Effector memory CD4-positive, alpha-beta T cell (primary cell): Measurements from ENCODE around the gene PDLIM7.

Experiments
- DNase-seq, 3 donors: peaks; one replicate each; pipeline ENCODE4 v3.0.0-alpha.2; 2020
- H3K27ac ChIP-seq: 2 replicates; pipeline ENCODE4 v1.7.0; 2013; ENCODE audit warnings: mild to moderate bottlenecking, low read length, moderate library complexity; ENCODE audit not compliant: insufficient read depth, poor library complexity, severe bottlenecking
- H3K27me3 ChIP-seq: replicated peaks from 2 replicates; pipeline ENCODE4 v1.7.0; 2013; ENCODE audit warnings: mild to moderate bottlenecking, low read length; ENCODE audit not compliant: insufficient read depth, control insufficient read depth, poor library complexity, severe bottlenecking
- H3K36me3 ChIP-seq: 2 replicates; pipeline ENCODE4 v1.7.0; 2013; ENCODE audit warnings: mild to moderate bottlenecking, low read length, moderate library complexity; ENCODE audit not compliant: control insufficient read depth, insufficient read depth
- H3K4me1 ChIP-seq: 2 replicates; pipeline ENCODE4 v1.7.0; 2013; ENCODE audit warnings: low read length, mild to moderate bottlenecking; ENCODE audit not compliant: control insufficient read depth, insufficient read depth, poor library complexity, severe bottlenecking
- H3K4me3 ChIP-seq: 2 replicates; pipeline ENCODE4 v1.7.0; 2013; ENCODE audit warnings: low read length, low read depth, mild to moderate bottlenecking; ENCODE audit not compliant: insufficient read depth, poor library complexity, severe bottlenecking
- H3K9me3 ChIP-seq: 2 replicates; pipeline ENCODE4 v1.7.0; 2013; ENCODE audit warnings: mild to moderate bottlenecking, low read length, moderate library complexity; ENCODE audit not compliant: control insufficient read depth

The PDLIM7 gene

DNA sequence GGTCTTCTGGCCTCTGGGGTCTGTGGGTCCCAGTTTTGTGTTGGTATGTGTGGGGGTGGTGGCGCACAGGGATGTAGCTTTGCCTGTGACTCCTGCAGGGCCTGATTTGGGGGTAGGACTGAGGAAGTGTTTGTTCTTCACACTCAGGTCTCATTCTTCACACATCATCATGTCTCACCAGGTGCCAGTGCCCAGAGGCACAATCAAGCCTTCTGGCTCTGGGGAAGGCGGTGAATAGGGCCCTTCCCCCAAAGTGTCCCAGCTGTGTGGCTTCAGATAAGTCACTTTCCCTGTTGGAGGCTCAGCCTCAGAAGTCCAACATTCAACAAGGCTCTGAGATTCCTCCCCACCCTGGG lies 29.1 kb downstream of the PDLIM7 start:
- no peak for DNase-seq
- Histone ChIP-seq H3K36me3 (no peaks in the 10 kb centered on the region), H3K27ac (no peak overlapping the region), H3K4me1 (peaks cover 10% of the 10 kb centered on the region), H3K27me3 (no peaks in the 10 kb centered on the region), H3K9me3 (no peaks in the 10 kb centered on the region), H3K4me3 (no peak overlapping the region)

DNA sequence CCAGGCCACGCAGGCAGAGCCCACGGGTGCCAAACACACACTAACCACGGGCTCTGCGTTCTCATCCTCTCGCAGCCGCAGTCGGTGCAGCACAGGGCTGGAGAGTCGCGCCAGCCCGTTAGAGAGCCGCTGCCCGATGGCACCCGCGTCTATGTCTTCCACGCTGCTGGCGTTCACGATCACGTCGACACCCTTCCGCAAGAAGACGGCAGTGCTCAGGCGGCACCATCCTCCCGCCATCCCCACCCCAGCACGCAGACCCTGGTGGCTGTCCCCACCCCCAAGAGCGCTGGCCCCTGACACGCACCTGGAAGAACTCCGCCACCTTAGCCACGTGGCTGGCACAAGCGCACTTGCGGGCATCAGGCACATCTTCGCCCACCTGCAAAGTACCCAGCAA lies 30.0 kb downstream of the PDLIM7 start:
- H3K9me3 ChIP-seq = no peaks in the 10 kb centered on the region
- H3K4me1 ChIP-seq = peaks cover 7% of the 10 kb centered on the region
- DNase-seq = no peak
- no peak overlapping the region for H3K27ac ChIP-seq
- no peak overlapping the region for H3K4me3 ChIP-seq
- no peaks in the 10 kb centered on the region for H3K36me3 ChIP-seq
- H3K27me3 ChIP-seq = no peaks in the 10 kb centered on the region

GRCh38 chr5:177466861-177467260 lies 30.5 kb downstream of the PDLIM7 start:
- Histone ChIP-seq H3K27me3 (no peaks in the 10 kb centered on the region), H3K36me3 (no peaks in the 10 kb centered on the region), H3K27ac (no peak overlapping the region), H3K4me3 (no peak overlapping the region), H3K4me1 (peaks cover 5% of the 10 kb centered on the region), H3K9me3 (no peaks in the 10 kb centered on the region)
- no peak for DNase-seq

GRCh38 chr5:177465044-177465443 lies 32.4 kb downstream of the PDLIM7 start:
- Histone ChIP-seq H3K36me3 (no peaks in the 10 kb centered on the region), H3K4me3 (no peak overlapping the region), H3K9me3 (no peaks in the 10 kb centered on the region)

GRCh38 chr5:177462021-177462670 lies 35.3 kb downstream of the PDLIM7 start:
- no peak for DNase-seq
- Histone ChIP-seq H3K27me3 (no peaks in the 10 kb centered on the region), H3K4me3 (no peak overlapping the region), H3K36me3 (no peaks in the 10 kb centered on the region), H3K4me1 (peaks cover 4% of the 10 kb centered on the region), H3K27ac (no peak overlapping the region), H3K9me3 (no peaks in the 10 kb centered on the region)

More at GRCh38 chr5:177465044-177465443, 32.4 kb downstream of the PDLIM7 start:
- Histone ChIP-seq H3K27me3 (no peaks in the 10 kb centered on the region), H3K27ac (no peak overlapping the region), H3K4me1 (peaks cover 4% of the 10 kb centered on the region)
- DNase-seq = no peak

GRCh38 chr5:177459819-177460628 lies 37.4 kb downstream of the PDLIM7 start:
- no peak overlapping the region for H3K4me3 ChIP-seq
- no peaks in the 10 kb centered on the region for H3K27me3 ChIP-seq
- no peak for DNase-seq
- H3K9me3 ChIP-seq = no peaks in the 10 kb centered on the region
- no peaks in the 10 kb centered on the region for H3K36me3 ChIP-seq
- H3K4me1 ChIP-seq = peaks cover 15% of the 10 kb centered on the region
- H3K27ac ChIP-seq = no peak overlapping the region

- H3K27ac ChIP-seq = no peak overlapping the region
- no peak overlapping the region for H3K4me3 ChIP-seq
- H3K27me3 ChIP-seq = no peaks in the 10 kb centered on the region
- H3K36me3 ChIP-seq = no peaks in the 10 kb centered on the region
- no peak for DNase-seq
- H3K9me3 ChIP-seq = no peaks in the 10 kb centered on the region
- H3K4me1 ChIP-seq = peaks cover 18% of the 10 kb centered on the region
These were observed 38.0 kb downstream of the PDLIM7 start for GRCh38 chr5:177459357-177459756.

DNA sequence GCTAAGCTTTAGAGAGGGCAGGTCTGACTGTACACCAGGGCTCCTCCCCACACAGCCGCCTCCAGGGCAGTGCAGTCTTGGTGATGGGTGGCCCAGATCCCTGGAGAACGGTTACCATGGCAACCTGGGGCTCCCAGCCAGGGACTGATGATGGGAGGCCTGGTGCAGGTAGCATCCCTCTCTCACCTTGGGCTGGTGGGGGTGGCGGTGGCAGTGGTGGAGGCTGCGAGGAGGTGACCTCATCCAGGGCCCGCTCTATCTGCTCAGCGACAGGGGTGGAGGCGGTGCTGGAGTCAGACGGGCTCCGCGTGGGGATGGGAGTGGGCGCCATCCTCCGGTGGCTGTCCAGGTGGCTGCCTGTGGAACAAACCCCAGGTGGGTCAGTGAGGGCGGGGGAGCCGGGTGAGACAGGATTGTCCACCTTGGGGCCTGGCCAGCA lies 38.5 kb downstream of the PDLIM7 start:
- H3K36me3 ChIP-seq = no peaks in the 10 kb centered on the region
- no peak overlapping the region for H3K4me3 ChIP-seq
- H3K9me3 ChIP-seq = no peaks in the 10 kb centered on the region
- no peak for DNase-seq
- no peak overlapping the region for H3K27ac ChIP-seq
- peaks cover 22% of the 10 kb centered on the region for H3K4me1 ChIP-seq
- H3K27me3 ChIP-seq = no peaks in the 10 kb centered on the region

GRCh38 chr5:177457852-177458681 lies 39.3 kb downstream of the PDLIM7 start:
- no peak for DNase-seq
- no peak overlapping the region for H3K4me3 ChIP-seq
- no peaks in the 10 kb centered on the region for H3K27me3 ChIP-seq
- H3K36me3 ChIP-seq = no peaks in the 10 kb centered on the region
- no peak overlapping the region for H3K27ac ChIP-seq
- H3K4me1 ChIP-seq = peaks cover 24% of the 10 kb centered on the region
- no peaks in the 10 kb centered on the region for H3K9me3 ChIP-seq
